GOT3 (cell line): ENCODE results near the gene RAD51B.
"Not testable (repeated sequence)": the region's sequence is repeated elsewhere in the genome, so short reads cannot be mapped to it uniquely, and the experiment has no call there.

ENCODE experiments used
- DNase-seq: peaks from one replicate; lab custom pipeline; 2025; ENCODE audit warnings: mixed read lengths; lab: John Stamatoyannopoulos, UW

Gene RAD51B

DNA sequence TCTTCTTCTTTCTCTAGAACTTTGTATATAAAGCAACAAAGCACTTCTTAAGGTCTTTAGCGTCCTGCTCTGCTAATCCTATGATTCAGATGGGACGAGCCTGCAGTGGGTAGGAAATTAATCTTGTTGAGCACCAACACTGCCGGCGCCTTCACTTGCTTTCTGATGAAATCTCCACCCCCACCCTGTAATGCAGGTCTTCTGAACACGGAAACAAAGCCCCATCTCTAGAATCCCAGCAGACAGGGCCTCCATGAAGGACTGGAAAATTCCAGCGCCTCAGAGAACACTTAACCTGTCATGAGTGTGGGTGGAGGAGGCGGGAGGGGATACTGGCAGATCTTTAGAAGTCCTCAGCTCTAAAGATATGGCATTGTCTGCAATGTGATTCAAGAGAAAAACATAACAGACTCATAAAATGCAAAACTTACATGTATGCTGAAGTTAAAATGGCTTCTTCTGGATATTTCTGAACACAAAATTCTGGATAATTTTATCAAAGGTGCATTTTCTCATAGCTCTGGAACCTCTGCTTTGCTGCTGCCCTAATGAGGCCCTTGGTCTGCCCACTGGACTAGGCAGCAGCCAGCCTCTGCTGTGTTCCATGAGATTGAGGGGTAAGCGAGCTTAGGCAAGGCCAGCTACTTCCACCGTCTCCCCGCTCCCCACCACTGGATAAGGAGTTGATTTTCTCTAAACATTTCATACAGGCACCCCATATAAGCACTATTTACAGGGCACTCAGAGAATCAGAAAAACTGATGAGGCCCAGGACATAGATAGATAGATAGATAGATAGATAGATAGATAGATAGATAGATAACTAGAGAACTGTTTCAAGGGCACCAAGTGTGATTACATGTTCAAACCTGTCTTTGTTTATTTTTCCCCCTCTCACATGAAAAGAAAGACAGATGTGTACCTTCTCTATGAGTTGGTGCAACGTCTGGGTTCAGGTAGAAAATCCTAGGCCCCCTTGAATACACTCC, 930.2 kb downstream of the RAD51B start:
- no peak for DNase-seq

DNA sequence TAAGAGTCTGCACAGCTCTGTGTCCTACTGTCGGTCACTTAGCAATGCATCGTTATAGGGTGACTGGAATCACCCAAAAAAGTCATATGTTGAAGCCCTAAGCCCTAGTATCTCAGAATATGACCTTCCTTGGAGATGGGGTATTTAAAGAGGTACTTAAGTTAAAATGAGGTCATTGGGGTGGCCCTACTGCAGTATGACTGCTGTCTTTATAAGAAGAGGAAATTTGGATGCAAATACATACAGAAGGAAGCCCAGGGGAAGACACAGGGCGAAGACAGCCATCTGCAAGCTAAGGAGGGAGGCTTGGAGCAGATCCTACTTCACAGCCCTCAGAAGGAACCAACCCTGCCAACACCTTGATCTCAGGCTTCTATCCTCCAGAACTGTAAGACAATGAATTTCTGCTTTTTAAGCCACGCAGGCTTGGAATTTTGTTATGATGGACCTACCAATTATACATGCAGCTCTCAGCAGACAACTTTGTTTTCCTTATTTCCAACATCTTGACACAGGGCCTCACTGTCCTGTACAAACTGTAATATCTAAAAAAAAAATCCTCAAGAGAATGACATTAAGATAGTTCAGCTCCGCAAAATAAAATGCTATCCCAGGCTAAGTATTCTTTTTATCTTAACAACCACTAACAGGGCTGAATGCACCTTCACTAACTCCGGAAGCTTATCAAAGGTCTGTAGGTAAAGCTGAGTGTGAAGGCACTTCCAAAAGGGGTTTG, 932.9 kb downstream of the RAD51B start:
- DNase-seq, result no peak

DNA sequence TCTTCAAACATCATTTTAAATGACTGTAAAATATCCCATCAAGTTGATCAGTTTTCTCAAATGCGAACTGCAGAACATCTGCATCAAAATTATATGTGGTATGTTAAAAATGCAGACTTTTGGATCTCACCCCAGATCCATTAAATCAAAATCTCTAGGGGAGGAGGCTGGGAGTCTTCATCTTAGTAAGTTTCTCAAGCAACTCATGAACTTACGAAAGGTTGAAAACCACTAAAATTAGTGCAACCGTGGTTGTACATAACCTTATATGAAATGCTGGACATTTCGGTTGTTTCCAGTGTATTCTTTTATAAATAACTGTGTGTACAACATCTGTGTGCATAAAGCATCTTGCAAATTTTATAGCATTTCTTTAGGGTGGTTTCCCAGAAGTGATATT, 934.1 kb downstream of the RAD51B start:
- DNase-seq, result no peak

DNA sequence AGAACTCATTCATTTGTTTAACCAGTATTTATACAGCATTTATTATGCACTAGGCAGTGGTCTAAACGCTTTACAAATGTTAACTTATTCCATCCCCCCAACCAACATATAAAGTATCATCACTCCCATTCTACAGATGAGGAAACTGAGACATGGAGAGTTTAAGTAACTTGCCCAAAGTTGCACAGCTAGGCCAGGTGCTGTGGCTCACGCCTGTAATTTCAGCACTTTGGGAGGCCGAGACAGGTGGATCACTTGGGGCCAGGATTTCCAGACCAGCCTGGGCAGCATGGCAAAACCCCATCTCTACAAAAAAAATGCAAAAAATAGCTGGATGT, 935.4 kb downstream of the RAD51B start:
- DNase-seq, result no peak

DNA sequence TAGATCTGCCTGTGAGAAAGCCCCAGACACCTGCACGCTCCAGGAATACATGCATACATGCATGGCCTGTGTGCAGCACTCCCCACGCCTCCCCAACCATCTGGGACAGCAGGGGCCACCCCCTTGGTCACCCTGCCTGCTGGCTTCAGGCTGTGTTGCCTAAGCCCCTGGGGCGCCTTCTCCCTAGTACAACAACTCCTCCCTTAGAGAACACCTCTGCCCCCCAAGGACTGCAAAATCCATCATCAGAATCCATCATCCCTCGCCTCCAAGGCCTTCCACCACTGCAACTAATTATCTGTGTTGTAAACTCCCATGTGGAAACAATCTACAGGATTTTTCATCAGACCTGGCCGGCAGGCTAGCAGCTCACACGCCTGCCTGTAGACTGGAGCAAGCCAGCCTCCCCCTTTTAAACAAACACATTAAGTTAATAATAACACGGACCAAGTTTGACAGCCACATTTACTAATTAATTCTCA, 936.5 kb downstream of the RAD51B start:
- DNase-seq, result no peak

DNA sequence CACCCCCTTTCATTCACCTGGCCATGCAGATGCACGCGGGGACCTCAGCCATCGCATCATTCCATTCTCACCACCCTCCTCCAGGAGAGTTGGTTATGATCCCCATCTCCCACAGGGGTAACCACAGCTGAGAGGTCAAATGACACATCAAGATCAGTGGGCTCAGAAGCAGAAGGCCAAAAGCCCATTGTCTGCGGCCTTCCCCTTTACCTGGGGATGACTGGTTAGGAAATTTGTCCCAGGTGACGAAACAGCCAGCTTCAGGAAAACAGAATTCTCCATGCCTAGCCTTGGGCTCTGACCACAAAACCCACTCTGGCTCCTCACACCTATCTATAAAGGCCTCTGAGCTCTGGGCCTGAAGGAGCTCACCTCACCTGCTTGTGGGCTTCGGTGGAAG, 937.2 kb downstream of the RAD51B start:
- no peak for DNase-seq

DNA sequence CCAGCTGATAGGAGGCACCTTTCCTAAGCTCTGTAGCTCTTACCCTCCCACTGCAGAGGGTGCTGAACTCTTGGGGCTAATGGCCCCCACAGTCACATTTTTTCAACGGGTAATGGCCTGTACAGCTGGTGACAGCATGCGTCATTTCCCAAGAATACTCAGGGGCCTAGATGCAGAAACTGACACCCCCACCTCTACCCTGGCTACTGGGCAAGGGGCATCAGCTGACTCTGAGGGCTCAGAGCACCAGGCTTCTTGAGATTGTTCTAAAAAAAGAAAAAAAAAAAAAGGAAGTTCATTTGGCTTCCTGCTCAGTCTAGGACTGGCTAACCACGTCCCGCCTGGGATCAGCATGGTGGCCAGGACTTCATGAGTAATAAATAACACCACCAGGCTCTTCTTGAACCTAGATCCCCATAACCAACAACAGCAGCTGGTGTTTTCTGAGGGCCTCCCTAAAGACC, 938.1 kb downstream of the RAD51B start:
- DNase-seq, result no peak

DNA sequence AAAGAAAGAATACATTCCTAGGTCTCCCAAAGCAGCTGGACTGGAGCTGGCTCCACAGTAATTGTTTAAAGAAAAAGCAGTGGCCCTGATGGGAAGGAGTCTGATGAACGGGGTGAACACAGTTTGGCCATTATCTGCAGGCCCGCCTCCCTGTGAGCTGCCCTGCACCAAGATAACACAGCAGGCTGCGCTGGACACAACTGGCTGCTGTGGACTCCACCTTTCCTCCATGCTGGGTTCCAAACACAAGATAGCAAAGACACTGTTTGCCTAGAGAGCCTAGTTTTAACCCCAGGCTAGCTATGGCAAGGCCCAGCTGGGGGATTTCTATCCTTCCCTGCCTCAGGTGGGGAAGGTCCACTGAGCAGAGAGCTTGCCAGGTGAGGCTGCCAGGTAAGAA, 938.7 kb downstream of the RAD51B start:
- no peak for DNase-seq

DNA sequence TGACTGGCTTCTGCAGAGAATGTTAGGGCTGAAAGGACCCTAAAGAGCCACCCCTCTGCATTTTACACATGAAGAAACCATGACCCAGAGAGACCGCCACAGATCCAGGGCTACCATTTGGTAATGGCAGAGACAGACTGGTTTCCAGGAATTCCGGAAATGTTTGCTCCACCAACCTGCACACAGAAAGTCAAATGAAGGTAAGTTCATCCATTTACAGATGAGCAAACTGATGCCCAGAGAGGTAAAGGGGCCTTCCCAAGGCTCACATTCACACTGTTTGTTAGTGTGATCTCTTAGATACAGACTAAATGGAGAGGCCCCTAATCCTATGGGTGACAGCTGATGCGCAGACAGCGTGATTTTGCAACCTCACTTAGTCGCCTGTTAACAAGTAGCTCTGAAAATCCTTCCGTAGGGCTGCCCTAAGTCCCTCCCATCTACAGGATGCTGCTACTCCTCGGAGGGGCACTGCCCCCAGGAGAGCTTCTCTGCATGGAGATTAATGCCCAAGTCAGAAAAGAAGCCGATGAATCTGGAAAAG, 939.5 kb downstream of the RAD51B start:
- no peak for DNase-seq

DNA sequence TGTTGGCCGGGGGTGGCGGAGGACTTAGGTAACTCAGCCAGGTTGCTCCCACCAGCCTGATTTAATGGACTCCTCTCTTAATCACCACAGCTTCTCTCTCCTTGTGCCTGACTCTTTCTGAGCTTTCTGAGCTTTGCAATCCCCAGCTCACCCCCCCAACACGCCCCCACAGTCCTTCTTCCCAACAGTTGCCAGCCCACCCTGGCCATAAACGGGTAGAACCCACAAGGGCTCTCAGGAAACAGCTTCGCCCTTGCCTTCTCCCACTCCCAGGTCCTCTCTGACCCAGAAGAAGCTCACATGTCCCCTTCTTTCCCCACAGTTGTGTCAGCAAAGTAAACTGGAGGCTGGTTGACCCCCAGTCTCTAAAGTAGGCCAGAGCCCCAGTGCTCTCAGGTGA, 940.4 kb downstream of the RAD51B start:
- no peak for DNase-seq

DNA sequence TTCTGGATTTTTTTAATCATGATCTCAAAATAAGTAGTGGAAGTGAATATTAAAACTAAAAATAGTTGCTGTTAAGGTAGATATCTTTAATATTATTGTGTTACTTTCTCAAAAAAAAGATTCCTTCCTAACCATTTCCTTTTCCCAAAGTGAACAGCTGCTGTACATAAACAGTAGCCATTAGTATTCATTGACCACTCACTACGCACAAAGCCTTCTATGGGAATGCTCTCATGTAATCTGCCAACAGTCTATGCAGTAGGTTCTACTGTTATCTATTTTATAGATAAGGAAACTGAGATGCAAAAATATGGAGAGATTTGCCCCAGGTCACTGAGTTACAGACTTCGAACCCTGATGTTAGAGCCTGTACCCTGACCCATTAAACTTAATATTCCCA, 941.2 kb downstream of the RAD51B start:
- no peak for DNase-seq

DNA sequence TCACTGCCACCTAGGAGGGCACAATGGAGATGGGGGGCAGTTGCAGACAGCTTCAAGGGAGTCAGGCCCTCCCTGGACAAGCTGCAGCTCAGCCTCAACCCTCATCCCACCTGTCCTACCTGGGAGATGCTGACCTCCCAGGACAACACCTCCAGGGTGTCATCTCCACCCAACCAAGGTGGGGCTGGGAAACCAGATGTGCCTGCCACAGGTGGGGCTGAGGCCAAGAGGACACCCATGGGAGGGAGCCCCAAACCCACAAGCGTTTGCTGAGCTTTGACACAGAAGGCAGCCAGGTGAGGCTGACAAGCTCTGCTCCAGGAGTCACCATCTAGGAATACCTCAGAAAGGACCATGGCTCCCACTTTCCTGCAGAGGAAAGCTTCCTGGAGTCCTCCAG, 941.8 kb downstream of the RAD51B start:
- DNase-seq, result no peak

DNA sequence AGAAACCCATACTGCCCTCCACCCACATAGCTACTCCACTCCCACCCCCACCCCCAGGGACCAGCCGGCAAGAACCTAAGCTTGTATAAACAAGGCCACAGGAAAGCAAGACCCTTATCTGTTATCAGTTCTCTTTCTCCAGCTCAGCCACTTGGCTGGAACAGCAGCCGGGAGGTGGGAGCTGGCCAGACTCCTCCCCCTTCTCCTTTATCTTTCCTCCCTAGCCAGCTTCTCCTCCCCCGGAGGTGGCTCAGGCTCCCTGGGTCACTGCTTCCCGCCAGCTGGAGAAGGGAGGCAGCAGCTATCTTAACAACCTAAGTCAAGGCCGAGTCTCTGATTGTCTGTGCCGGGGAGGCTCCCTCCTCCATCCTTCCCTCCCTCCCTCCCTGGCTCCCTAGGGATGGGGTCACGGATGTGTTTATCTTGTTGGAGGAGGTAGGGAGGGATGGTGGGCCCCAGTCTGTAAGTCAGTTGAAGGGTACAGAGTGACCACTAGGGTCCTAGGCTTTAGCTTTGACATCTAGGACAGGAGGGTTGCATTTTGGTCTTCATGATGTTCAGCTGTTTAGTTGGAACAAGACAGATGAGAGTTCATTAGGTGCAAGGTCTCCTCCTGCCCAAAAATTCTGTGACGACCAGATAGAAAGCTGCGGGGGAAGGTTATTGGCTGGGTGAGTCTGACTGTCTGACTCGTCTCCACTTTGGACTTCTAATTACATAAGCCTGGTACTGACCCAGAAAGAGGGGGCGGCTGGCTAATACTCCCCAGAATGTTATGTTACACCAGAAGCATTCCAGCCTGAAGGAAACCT, 943.6 kb downstream of the RAD51B start:
- no peak for DNase-seq

DNA sequence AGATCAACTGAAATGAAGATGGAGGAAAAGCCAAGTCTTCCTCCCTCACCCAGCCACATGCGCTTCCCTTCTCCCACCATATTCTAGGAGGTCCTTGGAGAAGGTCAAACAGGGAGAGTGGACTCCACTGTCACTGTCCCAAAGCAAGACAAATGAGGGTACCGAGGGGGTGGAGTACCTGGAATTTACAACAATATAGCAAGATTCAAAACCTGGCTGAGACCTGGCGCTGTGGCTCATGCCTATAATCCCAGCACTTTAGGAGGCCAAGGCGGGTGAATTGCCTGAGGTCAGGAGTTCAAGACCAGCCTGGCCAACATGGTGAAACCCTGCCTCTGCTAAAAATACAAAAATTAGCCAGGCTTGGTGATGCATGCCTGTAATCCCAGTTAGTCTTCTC, 944.3 kb downstream of the RAD51B start:
- not testable (repeated sequence) for DNase-seq

DNA sequence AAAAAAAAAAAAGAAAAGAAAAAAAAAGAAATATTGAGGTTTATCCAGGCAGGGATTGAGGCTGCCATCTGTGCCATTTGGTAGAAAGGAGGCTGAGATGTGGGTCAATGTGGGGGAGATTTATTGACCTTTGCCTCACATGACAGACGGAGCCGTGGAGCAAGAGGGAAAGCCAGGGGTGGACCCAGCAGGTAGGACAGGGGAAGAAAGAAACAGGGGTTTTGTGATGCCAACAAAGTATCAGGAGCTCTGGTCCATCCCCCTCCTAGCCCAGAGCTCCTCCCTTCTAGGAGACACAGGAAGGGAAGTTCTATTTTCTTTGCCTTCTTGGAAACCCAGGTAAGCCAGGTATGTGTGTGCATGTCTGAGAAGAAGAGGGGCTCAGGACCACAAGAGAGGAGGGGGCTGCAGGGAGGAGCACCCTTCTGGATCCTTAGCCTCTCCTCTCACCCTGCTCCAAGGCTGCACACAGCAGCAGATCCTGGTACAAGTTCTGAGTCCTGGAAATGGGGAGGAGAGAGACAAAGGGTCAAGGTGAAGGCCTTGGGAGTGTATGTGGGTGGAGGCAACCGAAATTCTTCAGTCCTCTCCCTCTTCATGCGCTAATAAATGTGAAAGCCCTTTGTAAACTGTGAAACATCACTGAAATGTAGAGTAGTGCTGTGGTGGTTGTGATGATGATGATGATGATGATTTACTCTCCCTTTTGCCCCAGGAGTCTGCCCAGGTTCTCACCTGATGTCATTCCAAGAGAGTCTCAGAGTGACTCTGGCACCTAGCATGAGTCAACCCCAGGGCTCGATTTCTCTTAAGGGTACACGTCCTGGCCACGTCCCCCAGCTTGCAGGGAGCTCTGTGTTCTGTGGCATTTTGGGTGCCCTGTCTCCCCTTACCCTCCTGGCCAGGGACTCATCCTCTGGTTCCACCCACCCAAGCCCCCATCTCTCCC, 947.0 kb downstream of the RAD51B start:
- DNase-seq, result no peak

DNA sequence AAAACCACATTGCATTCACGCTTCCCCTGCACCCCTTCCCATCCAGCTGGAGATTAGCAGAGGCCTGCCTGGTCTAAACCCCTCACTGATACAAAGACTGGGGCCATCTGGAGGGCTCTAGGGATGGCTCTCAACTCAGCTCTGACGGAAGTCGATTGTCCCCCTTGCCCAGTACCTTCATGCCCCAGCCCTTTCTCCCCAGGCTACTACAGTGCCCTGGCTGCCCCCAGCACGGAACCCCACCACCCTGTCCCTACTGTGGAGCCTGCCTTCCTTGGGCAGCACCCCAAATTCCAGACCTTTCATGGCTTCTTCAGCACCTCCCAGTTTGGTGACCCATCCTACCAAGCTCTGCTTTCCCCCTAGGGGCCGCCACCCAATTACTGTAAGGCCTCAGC, 947.7 kb downstream of the RAD51B start:
- no peak for DNase-seq

DNA sequence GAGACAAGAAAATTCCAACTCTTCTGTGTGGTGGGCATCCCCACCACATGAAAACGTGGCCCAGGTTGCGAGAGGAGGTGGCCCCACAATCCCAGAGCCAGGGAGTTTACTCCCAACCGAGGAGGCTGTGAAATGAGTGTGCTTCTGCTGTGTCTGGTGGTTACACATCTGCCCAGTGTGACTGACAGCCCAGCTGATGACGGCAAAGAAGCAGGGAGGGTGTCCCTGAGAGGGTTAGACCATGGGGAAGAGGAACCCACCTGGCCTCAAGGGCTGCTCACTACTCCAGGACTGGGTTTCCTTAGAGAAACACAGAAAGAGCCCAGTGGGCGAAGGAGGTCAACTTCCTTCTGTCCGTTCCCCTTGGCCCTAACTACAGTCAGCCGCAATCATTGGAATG, 948.7 kb downstream of the RAD51B start:
- no peak for DNase-seq

DNA sequence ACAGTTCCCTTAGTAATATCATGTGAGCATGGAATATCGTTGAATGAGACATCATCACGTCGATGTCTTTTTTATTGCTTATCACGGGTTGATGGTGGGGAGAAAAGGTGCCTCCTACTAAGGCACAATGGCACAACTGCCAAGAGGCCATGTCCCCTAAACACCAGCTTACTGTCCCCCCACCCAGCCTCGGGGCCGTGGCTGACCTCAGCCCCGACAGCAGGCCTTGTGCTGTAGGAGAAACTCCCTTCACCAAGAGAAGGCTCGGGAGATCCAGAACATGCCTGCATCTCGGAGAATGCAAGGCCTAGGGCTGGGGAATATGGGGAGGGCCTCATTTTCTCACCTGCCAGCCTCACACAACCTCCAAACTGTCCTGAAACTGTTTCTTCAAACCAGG, 950.5 kb downstream of the RAD51B start:
- DNase-seq, result no peak

DNA sequence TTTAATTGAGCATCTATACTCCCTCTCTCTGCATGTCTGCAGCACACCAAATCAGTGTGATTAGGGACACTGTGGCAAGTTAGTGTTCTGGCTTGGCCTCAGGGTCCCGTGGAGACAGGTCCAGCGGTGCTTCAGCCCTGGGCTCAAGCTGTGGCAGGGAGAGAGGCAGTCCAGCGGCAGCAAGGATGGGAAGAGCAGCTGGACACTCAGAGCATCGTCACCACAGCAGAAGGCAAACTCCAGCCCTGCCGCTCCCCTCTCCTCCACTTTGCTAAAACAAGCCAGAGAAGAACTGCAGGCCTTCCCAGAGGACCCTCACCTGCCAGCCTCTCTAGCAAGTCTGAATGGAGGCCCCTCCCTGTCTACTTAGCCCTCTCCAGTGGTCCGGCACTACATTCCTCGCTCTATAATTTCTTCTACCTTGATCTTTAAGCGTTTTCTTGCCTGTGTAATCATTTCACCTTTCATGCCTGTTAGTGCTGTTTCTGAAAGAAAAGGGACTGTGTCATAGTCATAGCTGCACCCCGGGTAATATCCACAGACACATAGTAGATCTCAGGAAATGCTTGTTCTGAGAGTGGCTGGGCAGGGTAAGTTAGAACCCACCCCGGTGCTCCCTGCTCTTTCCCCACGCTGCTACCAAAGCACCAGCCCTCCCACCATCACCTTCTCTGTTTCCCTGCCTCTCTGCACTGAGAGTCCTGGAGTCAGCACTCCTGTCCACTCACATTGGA, 951.1 kb downstream of the RAD51B start:
- DNase-seq, result no peak

DNA sequence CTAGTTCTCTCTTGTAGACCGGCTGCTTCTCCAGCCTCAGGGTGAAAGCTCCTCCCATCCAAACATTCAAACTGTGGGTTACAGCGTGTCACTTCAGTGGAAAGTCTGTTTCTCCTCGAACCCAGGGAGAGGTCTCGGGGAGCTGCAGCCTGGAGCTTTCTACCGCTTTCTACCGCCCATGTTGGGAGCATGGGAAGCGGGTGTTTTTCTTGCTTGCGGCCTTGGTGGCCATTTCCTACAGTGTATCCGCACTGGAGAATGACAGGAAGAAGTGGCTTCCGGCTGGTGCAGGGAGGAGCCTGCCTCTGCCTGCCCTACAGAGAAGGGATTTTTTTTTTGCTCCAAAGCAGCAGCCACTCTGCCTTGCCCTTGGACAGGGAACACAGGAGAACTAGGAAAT, 952.1 kb downstream of the RAD51B start:
- DNase-seq, result no peak
